H9 (cell line): ENCODE data around the gene PHKG2. TPM values are rescaled to one million over a fixed set of nuclear protein-coding genes. Genes with fewer than 3 reads are reported as not detected.

Experiments used
- DNase-seq: peaks from one replicate; pipeline ENCODE4 v3.0.0-alpha.2; 2017
- H2AFZ ChIP-seq: one replicate; pipeline ENCODE4 v1.6.1; 2013; ENCODE audit warnings: mild to moderate bottlenecking, low read length, control low read depth, moderate library complexity
- H2AK5ac ChIP-seq: 2 replicates; pipeline ENCODE4 v1.6.1; 2013; ENCODE audit warnings: low read length, control low read depth, mixed read lengths; ENCODE audit not compliant: insufficient read length
- H2BK120ac ChIP-seq: one replicate; pipeline ENCODE4 v1.6.1; 2013; ENCODE audit warnings: low read depth, mild to moderate bottlenecking, low read length, control low read depth, inconsistent platforms; ENCODE audit not compliant: poor library complexity, severe bottlenecking
- H2BK12ac ChIP-seq: 2 replicates; pipeline ENCODE4 v1.6.1; 2013; ENCODE audit warnings: low read length, control low read depth, mixed read lengths, low read depth; ENCODE audit not compliant: insufficient read length
- H2BK15ac ChIP-seq: 2 replicates; pipeline ENCODE4 v1.6.1; 2013; ENCODE audit warnings: low read depth, low read length, control low read depth
- H2BK20ac ChIP-seq: one replicate; pipeline ENCODE4 v1.6.1; 2013; ENCODE audit warnings: low read depth, mild to moderate bottlenecking, low read length, control low read depth, inconsistent platforms; ENCODE audit not compliant: poor library complexity, severe bottlenecking
- H2BK5ac ChIP-seq: 2 replicates; pipeline ENCODE4 v1.6.1; 2013; ENCODE audit warnings: low read length, control low read depth, mixed read lengths; ENCODE audit not compliant: insufficient read length
- H3K14ac ChIP-seq: 2 replicates; pipeline ENCODE4 v1.6.1; 2013; ENCODE audit warnings: low read length, control low read depth; ENCODE audit not compliant: insufficient read depth
- H3K18ac ChIP-seq: 2 replicates; pipeline ENCODE4 v1.6.1; 2013; ENCODE audit warnings: low read depth, mild to moderate bottlenecking, mixed read lengths, low read length, control low read depth; ENCODE audit not compliant: insufficient read length
- H3K23ac ChIP-seq: 2 replicates; pipeline ENCODE4 v1.6.1; 2013; ENCODE audit warnings: low read length, control low read depth, mixed read lengths, low read depth; ENCODE audit not compliant: insufficient read length
- H3K23me2 ChIP-seq: 2 replicates; pipeline ENCODE4 v1.6.1; 2013; ENCODE audit warnings: low read depth, mild to moderate bottlenecking, mixed read lengths, low read length, control low read depth; ENCODE audit not compliant: insufficient read length, poor library complexity, severe bottlenecking
- H3K27ac ChIP-seq: 2 replicates; pipeline ENCODE4 v1.5.1; 2013; ENCODE audit warnings: low read length, control low read depth, mixed read lengths, low read depth; ENCODE audit not compliant: insufficient read length
- H3K27me3 ChIP-seq: 2 replicates; pipeline ENCODE4 v1.6.1; 2013; ENCODE audit warnings: low read length, control low read depth, inconsistent platforms; ENCODE audit not compliant: insufficient read depth
- H3K4ac ChIP-seq: 2 replicates; pipeline ENCODE4 v1.6.1; 2013; ENCODE audit warnings: low read depth, mild to moderate bottlenecking, control low read depth, inconsistent platforms, low read length, moderate library complexity
- H3K4me1 ChIP-seq: 2 replicates; pipeline ENCODE4 v1.6.1; 2013; ENCODE audit warnings: low read length, control low read depth, inconsistent platforms; ENCODE audit not compliant: insufficient read depth
- H3K4me2 ChIP-seq: 2 replicates; pipeline ENCODE4 v1.6.1; 2013; ENCODE audit warnings: low read length, control low read depth, mixed read lengths; ENCODE audit not compliant: insufficient read length, insufficient read depth
- H3K56ac ChIP-seq: 2 replicates; pipeline ENCODE4 v1.6.1; 2013; ENCODE audit warnings: low read depth, mild to moderate bottlenecking, mixed read lengths, low read length, control low read depth; ENCODE audit not compliant: insufficient read length
- H3K79me1 ChIP-seq: 2 replicates; pipeline ENCODE4 v1.6.1; 2013; ENCODE audit warnings: low read depth, mild to moderate bottlenecking, moderate library complexity, low read length, control low read depth, inconsistent platforms; ENCODE audit not compliant: insufficient read depth, poor library complexity, severe bottlenecking
- H3K79me2 ChIP-seq: 2 replicates; pipeline ENCODE4 v1.6.1; 2013; ENCODE audit warnings: low read length, control low read depth, inconsistent platforms; ENCODE audit not compliant: insufficient read depth
- H3K9ac ChIP-seq: 2 replicates; pipeline ENCODE4 v1.6.1; 2013; ENCODE audit warnings: low read length, control low read depth, mixed read lengths; ENCODE audit not compliant: insufficient read length; ENCODE audit errors: extremely low read depth
- H3K9me3 ChIP-seq: one replicate; pipeline ENCODE4 v1.6.1; 2013; ENCODE audit warnings: low read depth, low read length, inconsistent platforms; ENCODE audit not compliant: control insufficient read depth
- H3T11ph ChIP-seq: one replicate; pipeline ENCODE4 v1.6.1; 2013; ENCODE audit warnings: mild to moderate bottlenecking, low read length, control low read depth, inconsistent platforms
- H4K20me1 ChIP-seq: one replicate; pipeline ENCODE4 v1.6.1; 2013; ENCODE audit not compliant: control insufficient read depth, insufficient read length, insufficient read depth
- H4K5ac ChIP-seq: 2 replicates; pipeline ENCODE4 v1.6.1; 2013; ENCODE audit warnings: low read depth, mild to moderate bottlenecking, mixed read lengths, low read length, control low read depth; ENCODE audit not compliant: insufficient read length
- H4K8ac ChIP-seq: replicated peaks from 2 replicates; pipeline ENCODE4 v1.6.1; 2013; ENCODE audit warnings: low read length, control low read depth, mixed read lengths, low read depth; ENCODE audit not compliant: insufficient read length
- H4K91ac ChIP-seq: 2 replicates; pipeline ENCODE4 v1.6.1; 2013; ENCODE audit warnings: low read depth, mild to moderate bottlenecking, moderate library complexity, mixed read lengths, low read length, control low read depth; ENCODE audit not compliant: insufficient read length
- H3K27ac Mint-ChIP-seq, 3 experiments: 2 replicates in 2 of 3; 3 replicates in 1 of 3; pipeline ENCODE4 v1.8.0; 2020 to 2021; ENCODE audit warnings: mixed read lengths in 3 of 3, mild to moderate bottlenecking in 1 of 3, moderate library complexity in 1 of 3
- H3K27me3 Mint-ChIP-seq: 2 replicates; pipeline ENCODE4 v1.8.0; 2021; ENCODE audit warnings: low read depth, mild to moderate bottlenecking, moderate library complexity, mixed read lengths
- H3K36me3 Mint-ChIP-seq, 3 experiments: 2 replicates in 2 of 3; 3 replicates in 1 of 3; pipeline ENCODE4 v1.8.0; 2020 to 2021; ENCODE audit warnings: low read depth in 3 of 3, mixed read lengths in 3 of 3; ENCODE audit not compliant: insufficient read depth in 1 of 3
- H3K4me1 Mint-ChIP-seq, 2 experiments: 2 replicates each; pipeline ENCODE4 v1.8.0; 2020; ENCODE audit warnings: mixed read lengths in 2 of 2
- H3K4me3 Mint-ChIP-seq, 2 experiments: 2 replicates in 1 of 2; 3 replicates in 1 of 2; pipeline ENCODE4 v1.8.0; 2020 to 2021; ENCODE audit warnings: mild to moderate bottlenecking in 2 of 2, mixed read lengths in 2 of 2, moderate library complexity in 1 of 2
- H3K9me3 Mint-ChIP-seq, 2 experiments: 2 replicates in 1 of 2; 3 replicates in 1 of 2; pipeline ENCODE4 v1.8.0; 2020; ENCODE audit warnings: mild to moderate bottlenecking in 2 of 2, mixed read lengths in 2 of 2, moderate library complexity in 1 of 2
- WGBS: extraction: QIAGEN DNeasy Blood & Tissue Kit; methylation state at CpG from one replicate; pipeline ENCODE4 v1.1.7; 2013; ENCODE audit warnings: missing lambda C conversion rate, low lambda C conversion rate, mixed read lengths; ENCODE audit not compliant: insufficient read length; ENCODE audit errors: extremely low coverage; 5-methylcytosine and 5-hydroxymethylcytosine counted together
- total RNA-seq: library from RNA; stranded (reverse); gene quantifications from 2 replicates; pipeline ENCODE4 v1.2.1, GENCODE V29; 2021
- TF ChIP-seq, protein P1 (sequence below): fragments of 200-600 bp; sonication (generic); conservative IDR thresholded peaks from 3 replicates; pipeline ENCODE4 v1.8.0; 2021; ENCODE audit warnings: antibody characterized with exemption, mild to moderate bottlenecking

The PHKG2 gene
- total RNA-seq, 1 experiment from 2014 or later, result 46.6 TPM

DNA sequence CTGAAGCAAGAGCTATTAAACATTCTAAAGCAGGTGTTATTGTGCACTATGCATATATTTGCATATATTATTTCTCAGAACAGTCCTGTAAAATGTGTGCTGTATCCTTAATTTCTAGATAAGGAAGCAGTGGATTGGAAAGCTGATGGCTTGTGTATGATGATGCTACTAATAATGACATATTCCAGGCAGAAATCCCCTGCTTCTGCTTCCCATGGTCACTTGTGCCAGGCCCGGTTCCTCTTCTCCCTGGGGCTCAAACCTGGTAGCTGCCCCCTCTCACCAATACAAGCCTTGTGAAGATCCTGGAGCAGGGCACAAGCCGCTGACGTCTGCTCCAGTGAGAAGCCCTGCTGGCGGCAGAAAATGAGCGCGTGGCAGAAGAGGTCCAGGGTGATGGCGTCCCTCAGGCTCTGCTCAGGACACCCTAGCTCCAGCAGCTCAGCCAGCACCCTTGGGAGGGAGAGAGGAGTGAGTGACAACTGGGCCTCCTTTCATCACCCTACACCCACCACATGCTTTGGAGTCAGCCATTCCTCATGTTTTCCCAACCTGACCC lies 11.9 kb downstream of the PHKG2 start:
- Histone ChIP-seq H3K79me2 (no peaks in the 10 kb centered on the region), H3K27me3 (no peaks in the 10 kb centered on the region), H3K9ac (no peak overlapping the region), H3K56ac (no peak overlapping the region), H2BK5ac (no peak overlapping the region), H3T11ph (no peak overlapping the region), H3K18ac (no peak overlapping the region), H3K14ac (no peak overlapping the region), H3K4me1 (no peaks in the 10 kb centered on the region), H2BK12ac (no peak overlapping the region), H2BK120ac (no peak overlapping the region), H4K20me1 (no peaks in the 10 kb centered on the region), H3K23ac (no peak overlapping the region), H3K23me2 (peaks cover 20% of the 10 kb centered on the region), H4K8ac (no peak overlapping the region), H4K91ac (no peak overlapping the region), H3K4ac (no peak overlapping the region), H2AFZ (no peak overlapping the region), H2BK20ac (no peak overlapping the region), H2BK15ac (no peak overlapping the region), H3K9me3 (no peaks in the 10 kb centered on the region), H2AK5ac (no peak overlapping the region), H3K27ac (no peak overlapping the region), H3K4me2 (no peak overlapping the region), H4K5ac (no peak overlapping the region), H3K79me1 (peaks cover 6% of the 10 kb centered on the region)
- TF ChIP-seq, protein P1, sequence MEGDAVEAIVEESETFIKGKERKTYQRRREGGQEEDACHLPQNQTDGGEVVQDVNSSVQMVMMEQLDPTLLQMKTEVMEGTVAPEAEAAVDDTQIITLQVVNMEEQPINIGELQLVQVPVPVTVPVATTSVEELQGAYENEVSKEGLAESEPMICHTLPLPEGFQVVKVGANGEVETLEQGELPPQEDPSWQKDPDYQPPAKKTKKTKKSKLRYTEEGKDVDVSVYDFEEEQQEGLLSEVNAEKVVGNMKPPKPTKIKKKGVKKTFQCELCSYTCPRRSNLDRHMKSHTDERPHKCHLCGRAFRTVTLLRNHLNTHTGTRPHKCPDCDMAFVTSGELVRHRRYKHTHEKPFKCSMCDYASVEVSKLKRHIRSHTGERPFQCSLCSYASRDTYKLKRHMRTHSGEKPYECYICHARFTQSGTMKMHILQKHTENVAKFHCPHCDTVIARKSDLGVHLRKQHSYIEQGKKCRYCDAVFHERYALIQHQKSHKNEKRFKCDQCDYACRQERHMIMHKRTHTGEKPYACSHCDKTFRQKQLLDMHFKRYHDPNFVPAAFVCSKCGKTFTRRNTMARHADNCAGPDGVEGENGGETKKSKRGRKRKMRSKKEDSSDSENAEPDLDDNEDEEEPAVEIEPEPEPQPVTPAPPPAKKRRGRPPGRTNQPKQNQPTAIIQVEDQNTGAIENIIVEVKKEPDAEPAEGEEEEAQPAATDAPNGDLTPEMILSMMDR, result no peak
- Mint-ChIP-seq H3K36me3 (peaks cover 20 to 57% (median 40%) of the 10 kb centered on the region in 3 experiments), H3K27me3 (no peaks in the 10 kb centered on the region), H3K27ac (peak overlapping the region in 1 of 3 experiments; percentile 48; a peak in 1 of 7 replicates), H3K4me3 (peak overlapping the region; percentile 91 to 97; a peak in 3 of 5 replicates), H3K4me1 (peaks cover 17 to 18% of the 10 kb centered on the region in 2 experiments), H3K9me3 (no peaks in the 10 kb centered on the region)
- no CpG with 5 or more reads among the region's 7 CpGs for whole genome bisulfite sequencing
- no peak for DNase-seq
